Erythroblast (primary cell): ENCODE data around the gene DBI.

Source experiments
- GATA1 ChIP-seq: IDR thresholded peaks from 2 replicates; pipeline ENCODE4 v1.6.1; 2011; ENCODE audit warnings: low read depth, mild to moderate bottlenecking, control low read depth, low read length, moderate library complexity
- POLR2A ChIP-seq: IDR thresholded peaks from 2 replicates; pipeline ENCODE4 v1.6.1; 2011; ENCODE audit warnings: mild to moderate bottlenecking, low read length

GRCh38 chr2:119376810-119377209 is 10.0 kb downstream of the DBI start:
- TF ChIP-seq POLR2A (no peak), GATA1 (no peak)
